ENCODE measurements around the gene CERS4. TPM values are rescaled to one million over a fixed set of nuclear protein-coding genes. Genes with fewer than 3 reads are reported as not detected.

Gene CERS4
- total and polyA plus RNA-seq, 3 experiments from 2014 or later: 13.3 to 21.9 (median 21.5) TPM

GRCh38 chr19:8240274-8241229 lies 31.4 kb downstream of the CERS4 start:
- ChIA-PET CTCF (interaction anchor here (0.5 to 1.3 kb wide), 3 partner anchors 12 to 297 kb away, joined by 3 read pairs; partner anchors contain the start of gene TIMM44), POLR2A (interaction anchor here (0.6 to 0.7 kb wide), 3 partner anchors 27 to 48 kb away, joined by 4 read pairs; no protein-coding TSS in a partner anchor)
- peaks cover 0 to 1% (median 0%) of the 10 kb centered on the region in 5 donors for H3K9me3 Mint-ChIP-seq
- peak; percentile 7 to 84 (median 46) for DNase-seq
- no peaks in the 10 kb centered on the region for H3K36me3 ChIP-seq (ENCODE audit: insufficient read depth, low read length)
- no peaks in the 10 kb centered on the region for H3K27me3 ChIP-seq (ENCODE audit: insufficient read depth, low read length, poor library complexity, severe bottlenecking)
- H3K4me3 Mint-ChIP-seq: peak overlapping the region in 5 of 7 donors; percentile 57 to 78 (median 61)
- peaks cover 14% of the 10 kb centered on the region for H3K4me1 ChIP-seq (ENCODE audit: insufficient read depth, low read length)
- no peaks in the 10 kb centered on the region for H3K9me3 ChIP-seq (ENCODE audit: low read length)
- H3K36me3 Mint-ChIP-seq: peaks cover 8 to 26% (median 15%) of the 10 kb centered on the region in 3 donors
- H3K4me3 ChIP-seq (ENCODE audit: low read length): no peak overlapping the region
- peak overlapping the region; percentile 61 to 95 (median 85) for H3K27ac Mint-ChIP-seq
- H3K27me3 Mint-ChIP-seq: peaks cover 0 to 1% of the 10 kb centered on the region in 2 donors
- peaks cover 20 to 27% (median 23%) of the 10 kb centered on the region in 3 donors for H3K4me1 Mint-ChIP-seq
- H3K27ac ChIP-seq (ENCODE audit: low read depth, low read length): no peak overlapping the region

- Histone ChIP-seq H3K36me3 (ENCODE audit: insufficient read depth, low read length) (no peaks in the 10 kb centered on the region), H3K27me3 (ENCODE audit: insufficient read depth, low read length, poor library complexity, severe bottlenecking) (no peaks in the 10 kb centered on the region), H3K27ac (ENCODE audit: low read depth, low read length) (no peak overlapping the region), H3K4me1 (ENCODE audit: insufficient read depth, low read length) (peaks cover 14% of the 10 kb centered on the region), H3K9me3 (ENCODE audit: low read length) (no peaks in the 10 kb centered on the region), H3K4me3 (ENCODE audit: low read length) (no peak overlapping the region)
- Mint-ChIP-seq H3K27ac (peak overlapping the region in 7 of 8 donors; percentile 17 to 89 (median 49)), H3K4me3 (no peak overlapping the region), H3K36me3 (peaks cover 8 to 24% (median 16%) of the 10 kb centered on the region in 3 donors), H3K9me3 (peaks cover 0 to 1% (median 0%) of the 10 kb centered on the region in 5 donors), H3K4me1 (peaks cover 23 to 27% (median 24%) of the 10 kb centered on the region in 3 donors), H3K27me3 (peaks cover 0 to 1% of the 10 kb centered on the region in 2 donors)
- CTCF ChIA-PET: no interaction called here
- POLR2A ChIA-PET: no interaction called here
- no peak for DNase-seq
Measured at GRCh38 chr19:8241646-8242045, 32.5 kb downstream of the CERS4 start.

- H3K9me3 ChIP-seq (ENCODE audit: low read length): no peaks in the 10 kb centered on the region
- Mint-ChIP-seq H3K4me1 (peaks cover 23 to 27% (median 25%) of the 10 kb centered on the region in 3 donors), H3K27ac (peak overlapping the region in 4 of 8 donors; percentile 7 to 46 (median 30)), H3K27me3 (peaks cover 0 to 1% of the 10 kb centered on the region in 2 donors), H3K4me3 (no peak overlapping the region), H3K9me3 (peaks cover 0 to 1% (median 0%) of the 10 kb centered on the region in 5 donors), H3K36me3 (peaks cover 8 to 23% (median 16%) of the 10 kb centered on the region in 3 donors)
- no peaks in the 10 kb centered on the region for H3K27me3 ChIP-seq (ENCODE audit: insufficient read depth, low read length, poor library complexity, severe bottlenecking)
- DNase-seq: no peak
- no peaks in the 10 kb centered on the region for H3K36me3 ChIP-seq (ENCODE audit: insufficient read depth, low read length)
- CTCF ChIA-PET: no interaction called here
- H3K27ac ChIP-seq (ENCODE audit: low read depth, low read length): no peak overlapping the region
- H3K4me3 ChIP-seq (ENCODE audit: low read length): no peak overlapping the region
- POLR2A ChIA-PET: interaction anchor here (0.7 kb wide), 1 partner anchor 1899 kb away, joined by 9 read pairs; no protein-coding TSS in a partner anchor
- peaks cover 14% of the 10 kb centered on the region for H3K4me1 ChIP-seq (ENCODE audit: insufficient read depth, low read length)
Measured at GRCh38 chr19:8242211-8242821, 33.1 kb downstream of the CERS4 start.

GRCh38 chr19:8243146-8243545 lies 34.0 kb downstream of the CERS4 start:
- H3K36me3 Mint-ChIP-seq: peaks cover 10 to 24% (median 17%) of the 10 kb centered on the region in 3 donors

GRCh38 chr19:8244442-8244841 lies 35.3 kb downstream of the CERS4 start:
- CTCF ChIA-PET: no interaction called here

More at GRCh38 chr19:8243146-8243545, 34.0 kb downstream of the CERS4 start:
- Histone ChIP-seq H3K4me1 (ENCODE audit: insufficient read depth, low read length) (peaks cover 14% of the 10 kb centered on the region), H3K4me3 (ENCODE audit: low read length) (no peak overlapping the region), H3K27me3 (ENCODE audit: insufficient read depth, low read length, poor library complexity, severe bottlenecking) (no peaks in the 10 kb centered on the region), H3K36me3 (ENCODE audit: insufficient read depth, low read length) (no peaks in the 10 kb centered on the region), H3K9me3 (ENCODE audit: low read length) (no peaks in the 10 kb centered on the region), H3K27ac (ENCODE audit: low read depth, low read length) (no peak overlapping the region)
- Mint-ChIP-seq H3K27me3 (peaks cover 0 to 1% of the 10 kb centered on the region in 2 donors), H3K9me3 (peaks cover 0 to 1% (median 0%) of the 10 kb centered on the region in 5 donors), H3K27ac (peak overlapping the region in 1 of 8 donors; percentile 29), H3K4me1 (peaks cover 23 to 27% (median 25%) of the 10 kb centered on the region in 3 donors), H3K4me3 (no peak overlapping the region)
- ChIA-PET CTCF (interaction anchor here (0.7 to 1.2 kb wide), 2 partner anchors 9 to 79 kb away, joined by 3 read pairs; partner anchors contain the start of gene RPS28), POLR2A (interaction anchor here (0.7 kb wide), 1 partner anchor 1899 kb away, joined by 9 read pairs; no protein-coding TSS in a partner anchor)
- DNase-seq: no peak

GRCh38 chr19:8245869-8246835 lies 37.0 kb downstream of the CERS4 start:
- no peaks in the 10 kb centered on the region for H3K9me3 ChIP-seq (ENCODE audit: low read length)
- H3K27ac Mint-ChIP-seq: peak overlapping the region in 3 of 8 donors; percentile 24 to 81 (median 73)
- no peaks in the 10 kb centered on the region for H3K9me3 Mint-ChIP-seq
- peaks cover 11 to 22% (median 18%) of the 10 kb centered on the region in 3 donors for H3K36me3 Mint-ChIP-seq
- POLR2A ChIA-PET: no interaction called here
- H3K36me3 ChIP-seq (ENCODE audit: insufficient read depth, low read length): no peaks in the 10 kb centered on the region
- no peak overlapping the region for H3K4me3 Mint-ChIP-seq
- CTCF ChIA-PET: no interaction called here
- peaks cover 7 to 14% (median 9%) of the 10 kb centered on the region in 3 donors for H3K4me1 Mint-ChIP-seq
- H3K27me3 Mint-ChIP-seq: peaks cover 0 to 1% of the 10 kb centered on the region in 2 donors
- H3K4me3 ChIP-seq (ENCODE audit: low read length): no peak overlapping the region
- H3K27me3 ChIP-seq (ENCODE audit: insufficient read depth, low read length, poor library complexity, severe bottlenecking): no peaks in the 10 kb centered on the region
- DNase-seq: no peak
- H3K4me1 ChIP-seq (ENCODE audit: insufficient read depth, low read length): peaks cover 2% of the 10 kb centered on the region
- no peak overlapping the region for H3K27ac ChIP-seq (ENCODE audit: low read depth, low read length)

More at GRCh38 chr19:8244442-8244841, 35.3 kb downstream of the CERS4 start:
- Histone ChIP-seq H3K9me3 (ENCODE audit: low read length) (no peaks in the 10 kb centered on the region), H3K4me1 (ENCODE audit: insufficient read depth, low read length) (peaks cover 14% of the 10 kb centered on the region), H3K27me3 (ENCODE audit: insufficient read depth, low read length, poor library complexity, severe bottlenecking) (no peaks in the 10 kb centered on the region), H3K36me3 (ENCODE audit: insufficient read depth, low read length) (no peaks in the 10 kb centered on the region), H3K4me3 (ENCODE audit: low read length) (no peak overlapping the region), H3K27ac (ENCODE audit: low read depth, low read length) (no peak overlapping the region)
- no peaks in the 10 kb centered on the region for H3K9me3 Mint-ChIP-seq
- POLR2A ChIA-PET: no interaction called here
- no peak overlapping the region for H3K27ac Mint-ChIP-seq
- H3K4me1 Mint-ChIP-seq: peaks cover 21 to 25% (median 24%) of the 10 kb centered on the region in 3 donors
- peaks cover 0 to 1% of the 10 kb centered on the region in 2 donors for H3K27me3 Mint-ChIP-seq
- H3K36me3 Mint-ChIP-seq: peaks cover 11 to 28% (median 20%) of the 10 kb centered on the region in 3 donors
- no peak for DNase-seq
- H3K4me3 Mint-ChIP-seq: no peak overlapping the region
